Dedifferentiated amniotic fluid mesenchymal stem cell (primary cell): ENCODE results near the gene NECAB2.

Experiments used
- DNase-seq: peaks from one replicate; pipeline ENCODE4 v3.0.0-alpha.2; 2016; ENCODE audit errors: extremely low spot score

Gene NECAB2

GRCh38 chr16:83967838-83968305 lies at the start of gene NECAB2:
NECAB2 (plus strand) TSS chr16:83968244; CDS start chr16:83968649, 405 bp downstream.
- no peak for DNase-seq

GRCh38 chr16:83920894-83921491 lies 47.1 kb upstream of the NECAB2 start:
- no peak for DNase-seq

DNA sequence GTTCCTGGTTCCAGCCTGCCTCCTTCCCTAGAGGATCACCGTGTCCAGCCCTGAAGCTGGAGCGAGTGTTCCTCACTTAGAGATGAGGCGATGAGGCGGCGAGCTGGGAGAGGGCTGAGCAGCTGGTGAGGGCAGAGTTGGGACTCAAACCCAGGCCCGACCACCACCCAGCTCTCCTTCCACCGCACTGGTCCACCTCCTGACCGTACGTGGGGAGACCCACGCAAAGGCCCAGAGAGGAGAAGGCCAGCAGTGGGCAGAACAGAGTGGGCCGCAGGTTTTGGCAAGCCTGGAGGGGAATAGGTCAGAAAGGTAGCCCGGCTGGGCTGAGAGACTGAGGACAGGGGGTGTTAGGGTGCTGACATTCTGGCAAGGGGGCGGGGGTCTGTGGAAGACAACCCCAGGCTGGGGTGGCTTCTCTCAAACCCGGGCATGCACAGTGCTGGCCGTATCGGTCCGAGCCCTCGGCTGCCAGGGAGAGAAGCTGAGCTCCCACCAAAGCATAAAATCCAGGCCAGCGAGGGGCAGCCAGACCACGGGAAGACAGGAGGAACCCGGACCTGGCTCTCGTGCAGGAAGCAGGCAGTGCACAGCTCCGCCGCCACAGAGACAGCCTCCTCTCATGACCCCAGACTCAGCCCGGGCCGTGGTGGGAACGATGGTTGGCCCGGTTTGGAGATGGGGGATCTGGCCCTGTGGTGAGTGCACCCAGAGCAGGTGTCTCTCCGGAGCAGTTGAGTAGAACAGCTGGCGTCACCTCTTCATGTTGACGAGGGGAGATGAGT lies 44.3 kb upstream of the NECAB2 start:
- no peak for DNase-seq

DNA sequence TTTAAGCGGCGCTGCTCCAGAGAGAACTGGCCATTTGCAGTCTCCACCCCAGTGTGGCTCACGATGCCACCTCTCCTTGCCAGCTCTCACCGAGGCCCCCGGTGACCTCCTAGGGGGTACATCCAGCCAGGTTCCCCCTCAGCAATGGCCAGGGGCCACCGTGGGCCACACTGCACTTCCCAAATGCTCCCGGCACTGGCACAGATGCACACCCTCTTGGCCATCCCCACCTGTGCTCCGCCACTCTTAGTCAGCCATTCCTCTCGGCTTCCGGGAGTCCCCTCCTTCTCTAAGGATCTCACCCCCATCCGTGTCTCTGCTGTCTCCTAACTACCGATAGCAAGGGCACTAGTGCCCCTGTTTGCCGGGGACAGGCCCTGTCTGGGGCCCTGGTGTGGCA lies 43.4 kb upstream of the NECAB2 start:
- DNase-seq = no peak

- no peak for DNase-seq
Observed at GRCh38 chr16:83925095-83925905, 42.7 kb upstream of the NECAB2 start.

DNA sequence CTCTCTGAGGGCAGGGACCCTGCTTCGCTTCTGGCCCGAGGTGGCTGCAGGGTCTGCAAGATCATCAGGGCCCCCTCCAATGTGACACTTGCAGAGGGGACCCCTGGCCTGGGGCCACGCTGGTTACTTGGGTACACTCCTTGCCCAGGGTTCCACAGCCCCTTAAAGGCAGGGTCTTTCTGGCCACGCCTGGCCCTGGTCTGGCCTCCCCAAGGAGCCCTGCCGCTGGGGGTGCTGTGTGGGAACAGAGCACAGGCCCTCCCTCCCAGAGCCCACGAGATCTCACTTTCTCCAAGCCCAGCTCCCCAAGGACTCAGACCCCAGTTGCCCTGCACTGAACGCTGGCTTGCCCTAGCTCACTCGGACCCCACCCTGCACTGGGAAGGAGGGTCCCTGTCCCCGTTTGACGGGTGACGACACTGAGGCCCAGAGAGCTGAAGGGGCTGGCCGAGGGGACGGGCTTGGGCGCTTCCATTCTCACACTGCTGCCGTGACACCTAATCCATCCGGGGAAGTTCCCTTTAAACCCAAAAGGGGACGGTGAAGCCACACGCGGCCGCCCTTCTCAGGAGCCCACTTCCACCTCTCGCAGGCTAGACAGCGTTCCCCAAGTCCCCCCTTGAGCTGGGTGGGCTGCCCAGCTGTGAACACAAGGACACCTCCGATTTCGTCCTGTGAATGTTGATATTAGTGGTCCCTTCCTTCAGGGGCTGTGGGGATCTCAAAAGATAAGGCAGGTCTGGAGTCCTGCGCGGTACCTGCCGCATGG lies 41.9 kb upstream of the NECAB2 start:
- DNase-seq = no peak

GRCh38 chr16:83926726-83927397 lies 41.2 kb upstream of the NECAB2 start:
- DNase-seq = peak; percentile 23

GRCh38 chr16:83928341-83929055 lies 39.5 kb upstream of the NECAB2 start:
- no peak for DNase-seq

DNA sequence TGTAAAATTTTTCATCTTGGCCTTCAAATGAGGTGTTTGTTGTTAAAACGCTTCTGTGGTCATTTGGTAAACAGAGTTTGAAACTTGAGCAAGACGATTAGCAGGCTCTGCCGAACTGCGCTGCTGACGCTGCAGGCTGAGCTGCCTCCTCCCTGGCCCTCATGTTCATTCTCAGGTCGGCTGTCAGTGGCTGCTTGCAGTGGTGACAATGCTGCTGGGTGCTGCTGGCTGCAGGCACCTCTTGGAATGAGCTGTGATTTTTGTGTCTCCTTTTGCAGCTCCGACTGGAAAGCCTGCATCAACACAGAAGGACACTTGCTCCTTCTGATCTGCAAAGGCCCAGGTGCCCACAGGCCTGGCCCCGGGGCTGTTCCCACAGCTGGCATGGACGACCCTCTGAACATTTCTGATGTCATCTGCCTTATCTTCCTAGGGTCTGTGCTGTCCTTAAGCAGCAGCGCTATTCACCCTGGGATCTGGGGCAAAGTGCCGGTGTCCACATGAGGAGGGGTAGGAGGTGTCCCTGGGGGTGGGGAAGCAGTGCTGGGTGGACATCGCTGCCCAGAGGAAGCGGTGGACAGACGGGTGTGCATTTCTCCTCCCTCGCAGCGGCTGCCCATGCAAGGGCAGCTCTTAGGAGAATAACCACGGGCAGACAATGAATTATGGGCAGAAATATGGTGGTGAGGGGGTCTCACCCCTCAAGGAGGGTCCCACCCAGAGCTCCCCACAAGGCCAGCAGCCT lies 38.1 kb upstream of the NECAB2 start:
- DNase-seq = no peak

GRCh38 chr16:83930730-83931500 lies 37.1 kb upstream of the NECAB2 start:
- no peak for DNase-seq

- no peak for DNase-seq
Observed at GRCh38 chr16:83931556-83931955, 36.5 kb upstream of the NECAB2 start.

GRCh38 chr16:83932304-83932703 lies 35.7 kb upstream of the NECAB2 start:
- no peak for DNase-seq

DNA sequence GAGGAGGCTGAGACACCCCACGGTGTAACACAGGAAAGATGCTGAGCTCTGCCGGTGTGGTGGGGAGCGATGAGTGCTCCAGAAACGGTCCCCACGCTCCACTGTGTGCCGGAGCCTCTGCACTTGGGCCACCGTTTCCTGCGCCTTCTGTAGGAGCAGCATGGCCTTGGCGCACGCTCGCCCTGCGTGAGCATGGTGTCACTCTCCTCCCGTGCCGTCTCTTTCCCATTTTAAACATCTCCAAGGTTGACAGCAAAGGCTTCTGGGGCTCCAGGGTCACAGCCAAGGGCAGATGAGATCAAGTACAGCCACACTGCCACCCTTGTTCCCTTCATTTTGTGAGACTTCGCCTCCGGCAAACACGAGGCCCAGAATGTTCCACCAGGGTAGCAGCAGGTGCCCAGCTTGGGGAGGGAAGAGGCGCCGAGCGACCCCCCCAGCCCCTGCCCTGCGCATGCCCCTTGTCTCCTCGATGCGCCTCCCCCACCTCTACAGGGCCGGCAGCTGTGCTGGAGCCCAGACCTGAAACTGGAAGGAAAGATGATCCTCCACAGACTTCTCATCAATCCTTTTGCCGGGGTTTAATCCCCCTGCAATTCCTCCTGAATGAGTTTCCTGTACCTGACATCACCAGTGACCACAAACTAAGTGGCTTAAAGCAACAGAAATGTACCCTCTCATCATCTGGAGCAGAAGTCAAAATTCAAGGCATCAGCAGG lies 34.9 kb upstream of the NECAB2 start:
- DNase-seq = no peak

DNA sequence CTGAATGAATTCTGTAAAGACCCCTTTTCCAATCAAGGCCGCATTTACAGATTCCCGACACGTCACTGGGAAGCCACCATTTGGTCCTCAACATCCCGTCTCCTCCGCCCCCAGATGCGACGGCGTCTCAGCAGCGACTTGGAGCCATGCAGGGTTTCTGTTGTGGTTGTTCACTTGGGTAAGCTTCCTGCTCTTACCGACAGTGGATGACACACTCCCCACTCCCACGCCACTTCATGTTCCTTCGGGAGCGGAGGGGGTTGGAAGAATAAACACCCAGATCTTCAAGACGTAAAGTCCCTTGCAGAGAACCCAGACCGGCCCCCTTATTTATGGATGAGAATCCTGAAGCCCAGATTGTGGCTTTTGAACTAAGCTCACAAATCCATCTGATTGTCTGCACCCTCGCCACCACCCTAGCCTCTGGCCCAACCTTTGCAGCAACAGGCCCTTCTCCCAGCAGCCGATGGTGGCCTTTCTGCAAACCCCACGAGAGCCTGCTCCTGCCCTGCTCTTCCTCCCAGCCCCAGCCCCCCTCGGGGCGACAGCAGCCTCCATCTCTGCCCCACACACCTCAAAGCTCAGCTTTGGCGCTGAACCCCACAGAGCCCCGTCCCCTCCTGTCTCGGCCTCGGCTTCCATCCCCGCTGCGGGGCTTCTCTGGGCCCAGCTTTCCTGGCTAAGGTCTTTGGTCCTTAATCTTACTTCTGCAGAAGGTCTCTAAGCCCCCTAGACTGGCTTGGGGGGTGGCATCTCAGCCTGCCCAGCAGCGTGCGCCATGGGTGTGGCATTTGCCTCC lies 34.0 kb upstream of the NECAB2 start:
- no peak for DNase-seq

- DNase-seq = no peak
Observed at GRCh38 chr16:83934684-83934977, 33.4 kb upstream of the NECAB2 start.

DNA sequence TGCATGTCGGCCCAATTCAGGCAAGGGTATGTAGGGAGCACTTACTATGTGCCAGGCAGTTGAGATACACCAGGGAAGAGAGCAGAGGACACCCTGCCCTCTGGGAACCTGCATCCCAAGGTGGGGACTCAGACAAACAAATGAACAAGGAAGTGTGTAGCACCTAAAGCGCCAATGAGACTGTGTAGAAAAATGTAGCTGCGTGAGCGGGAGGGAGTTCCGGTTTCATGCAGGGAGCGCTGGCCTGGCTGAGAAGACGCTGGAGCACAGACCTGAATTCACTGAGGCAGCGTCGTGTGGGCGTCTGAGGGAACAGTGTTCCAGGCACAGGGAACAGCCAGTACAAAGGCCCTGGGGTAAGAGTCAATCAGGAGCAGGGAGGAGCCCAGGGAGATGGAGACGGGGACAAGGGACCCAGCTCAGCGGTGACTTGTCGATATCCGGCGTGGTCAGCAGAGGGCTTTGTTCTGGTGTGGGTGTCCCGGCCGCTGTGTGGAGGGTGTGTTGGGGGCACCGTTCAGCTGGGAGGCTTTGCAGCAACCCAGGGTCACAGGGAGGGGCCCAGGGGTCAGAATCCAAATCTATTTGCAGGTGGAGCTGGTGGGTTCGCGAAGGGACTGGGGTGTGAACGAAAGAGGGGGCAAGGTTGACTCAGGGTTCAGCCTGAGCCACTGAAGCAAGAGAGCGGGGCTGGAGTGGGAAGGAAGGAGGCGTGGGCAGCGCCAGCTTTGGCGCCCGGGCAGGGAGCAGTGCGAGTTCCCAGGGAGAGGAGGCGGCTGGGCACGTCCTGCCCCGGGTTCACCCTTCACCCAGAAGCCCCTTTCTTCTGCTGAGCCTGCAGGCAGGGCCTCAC lies 32.8 kb upstream of the NECAB2 start:
- DNase-seq = no peak

DNA sequence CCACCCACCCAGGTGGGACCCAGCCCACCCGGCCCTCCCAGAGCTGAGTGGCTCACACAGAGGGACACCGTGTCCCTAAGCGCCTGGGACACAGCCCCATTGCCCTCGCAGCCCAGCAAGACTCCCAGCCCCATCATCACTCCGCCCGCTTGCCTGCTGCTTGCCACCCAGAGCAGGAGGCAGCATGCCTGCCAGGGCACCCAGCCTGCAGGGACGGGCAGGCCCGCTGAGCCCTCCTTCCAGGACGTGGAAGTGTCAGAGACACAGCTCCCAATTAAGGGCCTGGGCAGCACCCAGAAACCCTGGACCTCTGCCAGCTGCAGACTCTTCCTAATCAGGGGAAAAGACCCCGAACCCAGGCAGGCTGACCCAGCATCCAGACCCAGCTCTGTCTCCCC lies 32.2 kb upstream of the NECAB2 start:
- DNase-seq = no peak
